Keratinocyte (primary cell): Measurements from ENCODE around the gene HABP4. TPM values are rescaled to one million over a fixed set of nuclear protein-coding genes. Genes with fewer than 3 reads are reported as not detected.

Experiments used
- DNase-seq: peaks from one replicate; pipeline ENCODE4 v3.0.0-alpha.2; 2011; ENCODE audit warnings: low read depth, missing footprints, low spot score
- FAIRE-seq: peaks from 2 replicates; lab custom pipeline; 2011; peaks lifted over from hg19 to GRCh38; lab: Jason Lieb, UNC
- H2AFZ ChIP-seq: 2 replicates; pipeline ENCODE4 v1.6.0; 2012; ENCODE audit warnings: low read length, control low read depth, inconsistent platforms; ENCODE audit not compliant: control insufficient read depth
- H3K27ac ChIP-seq: 2 replicates; pipeline ENCODE4 v1.5.1; 2011; ENCODE audit warnings: low read length; ENCODE audit not compliant: control insufficient read depth, insufficient read depth
- H3K27me3 ChIP-seq: 3 replicates; pipeline ENCODE4 v1.6.0; 2011; ENCODE audit warnings: low read length; ENCODE audit not compliant: control insufficient read depth, insufficient read depth; ENCODE audit errors: extremely low read depth
- H3K36me3 ChIP-seq, 2 experiments: 2 replicates in 1 of 2; 3 replicates in 1 of 2; pipeline ENCODE4 v1.5.1; 2011; ENCODE audit warnings: low read length in 2 of 2, mild to moderate bottlenecking in 1 of 2; ENCODE audit not compliant: control insufficient read depth in 2 of 2, insufficient read depth in 2 of 2; ENCODE audit errors: extremely low read depth in 1 of 2
- H3K4me1 ChIP-seq: 3 replicates; pipeline ENCODE4 v1.5.1; 2011; ENCODE audit warnings: low read length; ENCODE audit not compliant: control insufficient read depth, insufficient read depth; ENCODE audit errors: extremely low read depth
- H3K4me2 ChIP-seq: 3 replicates; pipeline ENCODE4 v1.6.0; 2011; ENCODE audit warnings: low read depth, low read length; ENCODE audit not compliant: control insufficient read depth, insufficient read depth; ENCODE audit errors: extremely low read depth
- H3K4me3 ChIP-seq, 3 experiments: fragments of 200-600 bp in 1 of 3; sonication (generic) in 1 of 3; 2 replicates in 2 of 3; 3 replicates in 1 of 3; pipeline ENCODE4 v1.5.1; 2011 to 2016; ENCODE audit warnings: low read length in 3 of 3, mild to moderate bottlenecking in 3 of 3, control low read depth in 2 of 3, inconsistent platforms in 1 of 3, low read depth in 1 of 3, mixed read lengths in 1 of 3, mixed run types in 1 of 3, moderate library complexity in 1 of 3; ENCODE audit not compliant: control insufficient read depth in 2 of 3, insufficient read depth in 2 of 3; ENCODE audit errors: extremely low read depth in 1 of 3
- H3K79me2 ChIP-seq: 2 replicates; pipeline ENCODE4 v1.6.0; 2012; ENCODE audit warnings: low read length; ENCODE audit not compliant: control insufficient read depth, insufficient read depth
- H3K9ac ChIP-seq: 3 replicates; pipeline ENCODE4 v1.6.0; 2011; ENCODE audit warnings: low read length; ENCODE audit not compliant: control insufficient read depth, insufficient read depth; ENCODE audit errors: extremely low read depth
- H3K9me1 ChIP-seq: 3 replicates; pipeline ENCODE4 v1.6.0; 2011; ENCODE audit warnings: low read length; ENCODE audit not compliant: control insufficient read depth, insufficient read depth; ENCODE audit errors: extremely low read depth
- H3K9me3 ChIP-seq: 2 replicates; pipeline ENCODE4 v1.5.1; 2012; ENCODE audit warnings: low read depth, low read length; ENCODE audit not compliant: control insufficient read depth
- H4K20me1 ChIP-seq: 3 replicates; pipeline ENCODE4 v1.6.0; 2011; ENCODE audit warnings: low read length; ENCODE audit not compliant: control insufficient read depth, insufficient read depth; ENCODE audit errors: extremely low read depth
- EZH2 ChIP-seq: IDR thresholded peaks from one replicate; pipeline ENCODE4 v1.6.1; 2012; ENCODE audit warnings: inconsistent platforms, mild to moderate bottlenecking, low read length, moderate library complexity
- dilution Hi-C: fragments of 300-500 bp; cut with MboI; formaldehyde crosslinking; loops from one replicate; pipeline ENCODE4 v1.7.0; 2020; ENCODE audit warnings: low sequenced_read_pairs; ENCODE audit not compliant: extremely low pct_ligation_motif_present
- polyA plus RNA-seq, 5 experiments: library from polyadenylated mRNA; depleted of rRNA in 3 of 5; stranded (reverse) in 3 of 5; stranded (forward) in 1 of 5; unstranded in 1 of 5; fragments of >200 nt; gene quantifications; 1 replicate in 1 of 5; 2 replicates in 3 of 5; 3 replicates in 1 of 5; pipeline versions ENCODE4 v1.2.1 to v1.2.3, GENCODE V29; 2011 to 2012; ENCODE audit warnings: missing spikeins in 2 of 5, low read depth in 1 of 5, low replicate concordance in 1 of 5
- TF ChIP-seq, protein P1 (sequence below), 3 experiments: IDR thresholded peaks in 1 of 3; conservative IDR thresholded peaks in 1 of 3; optimal IDR thresholded peaks in 1 of 3; 2 replicates in 2 of 3; 3 replicates in 1 of 3; pipeline versions ENCODE3 to v1.5.1; 2011; ENCODE audit warnings: low read length in 3 of 3, mild to moderate bottlenecking in 3 of 3, moderate library complexity in 2 of 3, control low read depth in 1 of 3, inconsistent platforms in 1 of 3; ENCODE audit not compliant: insufficient read depth in 2 of 3; ENCODE audit errors: extremely low read depth in 1 of 3

HABP4 gene
- polyA plus RNA-seq, 1 donor (not counting 4 experiments of a cell fraction or from before 2014, with no cell fraction given) = 6.8 TPM

DNA sequence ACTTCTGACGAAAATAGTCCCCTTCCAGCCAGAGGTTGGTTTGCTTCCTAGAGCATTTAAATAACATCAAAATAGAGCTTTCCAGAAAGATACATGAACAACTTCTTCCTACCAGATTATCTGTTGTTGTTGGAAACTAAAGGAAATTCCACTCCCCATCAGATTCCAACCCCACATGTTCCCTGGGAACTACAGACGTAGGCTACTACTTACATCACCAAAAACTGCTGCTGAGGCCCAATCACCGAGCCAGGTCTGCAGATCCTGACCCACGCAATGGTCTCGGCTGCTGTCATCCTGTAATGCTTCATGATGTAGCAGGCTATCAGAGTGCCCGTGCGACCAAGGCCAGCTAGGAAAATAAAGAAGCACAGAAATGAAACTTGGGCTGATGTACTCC, 73.4 kb downstream of the HABP4 start:
- Histone ChIP-seq H2AFZ (no peak overlapping the region), H3K9ac (no peak overlapping the region), H3K27ac (no peak overlapping the region), H3K36me3 (peaks cover 0 to 2% of the 10 kb centered on the region in 2 experiments), H4K20me1 (no peaks in the 10 kb centered on the region), H3K9me3 (no peaks in the 10 kb centered on the region), H3K79me2 (no peaks in the 10 kb centered on the region), H3K4me2 (no peak overlapping the region), H3K9me1 (no peaks in the 10 kb centered on the region), H3K4me1 (no peaks in the 10 kb centered on the region), H3K27me3 (no peaks in the 10 kb centered on the region), H3K4me3 (no peak overlapping the region)
- no peak for DNase-seq
- FAIRE-seq = no peak
- dilution Hi-C loops = no loop called here
- TF ChIP-seq, protein P1, sequence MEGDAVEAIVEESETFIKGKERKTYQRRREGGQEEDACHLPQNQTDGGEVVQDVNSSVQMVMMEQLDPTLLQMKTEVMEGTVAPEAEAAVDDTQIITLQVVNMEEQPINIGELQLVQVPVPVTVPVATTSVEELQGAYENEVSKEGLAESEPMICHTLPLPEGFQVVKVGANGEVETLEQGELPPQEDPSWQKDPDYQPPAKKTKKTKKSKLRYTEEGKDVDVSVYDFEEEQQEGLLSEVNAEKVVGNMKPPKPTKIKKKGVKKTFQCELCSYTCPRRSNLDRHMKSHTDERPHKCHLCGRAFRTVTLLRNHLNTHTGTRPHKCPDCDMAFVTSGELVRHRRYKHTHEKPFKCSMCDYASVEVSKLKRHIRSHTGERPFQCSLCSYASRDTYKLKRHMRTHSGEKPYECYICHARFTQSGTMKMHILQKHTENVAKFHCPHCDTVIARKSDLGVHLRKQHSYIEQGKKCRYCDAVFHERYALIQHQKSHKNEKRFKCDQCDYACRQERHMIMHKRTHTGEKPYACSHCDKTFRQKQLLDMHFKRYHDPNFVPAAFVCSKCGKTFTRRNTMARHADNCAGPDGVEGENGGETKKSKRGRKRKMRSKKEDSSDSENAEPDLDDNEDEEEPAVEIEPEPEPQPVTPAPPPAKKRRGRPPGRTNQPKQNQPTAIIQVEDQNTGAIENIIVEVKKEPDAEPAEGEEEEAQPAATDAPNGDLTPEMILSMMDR (optimal IDR thresholded peaks at IDR 0.05 in 1 of 3, IDR thresholded peaks at IDR 0.05 in 1 of 3, conservative IDR thresholded peaks at IDR 0.05 in 1 of 3; ENCODE audit: extremely low read depth in 1 of 3, insufficient read depth in 2 of 3, low read length in 3 of 3) = no peak
- no peak for TF ChIP-seq EZH2

GRCh38 chr9:96524045-96524444, 74.1 kb downstream of the HABP4 start:
- Histone ChIP-seq H3K9me3 (no peaks in the 10 kb centered on the region), H3K9ac (no peak overlapping the region), H2AFZ (no peak overlapping the region), H3K4me3 (no peak overlapping the region), H3K27me3 (no peaks in the 10 kb centered on the region), H3K79me2 (no peaks in the 10 kb centered on the region), H3K4me1 (no peaks in the 10 kb centered on the region), H3K27ac (no peak overlapping the region), H3K4me2 (no peak overlapping the region), H4K20me1 (no peaks in the 10 kb centered on the region), H3K36me3 (peaks cover 0 to 2% of the 10 kb centered on the region in 2 experiments), H3K9me1 (no peaks in the 10 kb centered on the region)
- dilution Hi-C loops = no loop called here
- TF ChIP-seq, protein P1 (optimal IDR thresholded peaks at IDR 0.05 in 1 of 3, IDR thresholded peaks at IDR 0.05 in 1 of 3, conservative IDR thresholded peaks at IDR 0.05 in 1 of 3; ENCODE audit: extremely low read depth in 1 of 3, insufficient read depth in 2 of 3, low read length in 3 of 3) = no peak
- TF ChIP-seq EZH2 = no peak
- DNase-seq (no peak), FAIRE-seq (no peak)
